HG02870 (cell line): ENCODE data around the gene XRN1.

Source experiments
- ATAC-seq: cut with Tn5 transposase; IDR thresholded peaks from one replicate; pipeline ENCODE4 v1.9.1; 2021; ENCODE audit warnings: mild to moderate bottlenecking, moderate library complexity; ENCODE audit not compliant: unreplicated experiment

XRN1 gene

GRCh38 chr3:142275856-142276255 is 172.0 kb downstream of the XRN1 start:
- no peak for ATAC-seq

- ATAC-seq: no peak
Measured at GRCh38 chr3:142274908-142275307, 172.9 kb downstream of the XRN1 start.

- ATAC-seq: no peak
Measured at GRCh38 chr3:142273501-142273900, 174.3 kb downstream of the XRN1 start.

GRCh38 chr3:142272200-142272891 is 175.5 kb downstream of the XRN1 start:
- no peak for ATAC-seq

- no peak for ATAC-seq
Measured at GRCh38 chr3:142270407-142270806, 177.4 kb downstream of the XRN1 start.

- ATAC-seq: no peak
Measured at GRCh38 chr3:142269767-142270166, 178.1 kb downstream of the XRN1 start.

GRCh38 chr3:142268426-142268825 is 179.4 kb downstream of the XRN1 start:
- no peak for ATAC-seq

GRCh38 chr3:142267269-142267668 is 180.6 kb downstream of the XRN1 start:
- ATAC-seq: no peak

- no peak for ATAC-seq
Measured at GRCh38 chr3:142263112-142263511, 184.7 kb downstream of the XRN1 start.

- ATAC-seq: no peak
Measured at GRCh38 chr3:142259359-142259758, 188.5 kb downstream of the XRN1 start.

GRCh38 chr3:142256712-142257333 is 191.0 kb downstream of the XRN1 start:
- ATAC-seq: no peak
